HepG2 (cell line): Measurements from ENCODE around the gene PRDM10. TPM values are rescaled to one million over a fixed set of nuclear protein-coding genes. Genes with fewer than 3 reads are reported as not detected.

Experiments
- GATAD1 ChIP-seq: IDR thresholded peaks from 2 replicates; pipeline ENCODE4 v1.6.1; 2016; ENCODE audit warnings: missing genetic modification reagents, missing compliant biosample characterization
- GMEB2 ChIP-seq: IDR thresholded peaks from 2 replicates; pipeline ENCODE4 v1.6.1; 2016; ENCODE audit warnings: missing biosample characterization, missing genetic modification reagents, low read depth
- IRF2 ChIP-seq: IDR thresholded peaks from 2 replicates; pipeline ENCODE4 v1.6.1; 2018; ENCODE audit warnings: missing genetic modification reagents, missing compliant biosample characterization
- MLLT10 ChIP-seq: sonication (generic); formaldehyde crosslinking; IDR thresholded peaks from 2 replicates; pipeline ENCODE4 v1.4.0; 2020; ENCODE audit warnings: missing genetic modification reagents
- MTA1 ChIP-seq: sonication (generic); formaldehyde crosslinking; IDR thresholded peaks from 2 replicates; pipeline ENCODE4 v1.4.0; 2020; ENCODE audit warnings: missing genetic modification reagents, mild to moderate bottlenecking, borderline replicate concordance
- PCBP1 ChIP-seq: fragments of 200-400 bp; formaldehyde crosslinking; IDR thresholded peaks from 2 replicates; pipeline ENCODE4 v1.6.1; 2017; ENCODE audit warnings: mild to moderate bottlenecking, low read depth, low read length, borderline replicate concordance
- PPARG ChIP-seq: conservative IDR thresholded peaks from 2 replicates; pipeline ENCODE4 v1.6.1; 2016; ENCODE audit warnings: missing biosample characterization, missing genetic modification reagents
- RFXAP ChIP-seq: sonication (generic); formaldehyde crosslinking; IDR thresholded peaks from 2 replicates; pipeline ENCODE4 v1.4.0; 2020; ENCODE audit warnings: missing genetic modification reagents, borderline replicate concordance
- SKIL ChIP-seq: sonication (generic); formaldehyde crosslinking; IDR thresholded peaks from 2 replicates; pipeline ENCODE4 v1.8.0; 2022; ENCODE audit warnings: missing genetic modification reagents, mild to moderate bottlenecking, moderate library complexity, borderline replicate concordance
- TFAP4 ChIP-seq: sonication (generic); IDR thresholded peaks from 2 replicates; pipeline ENCODE4 v1.6.1; 2016; ENCODE audit warnings: low read depth, borderline replicate concordance
- TFE3 ChIP-seq: IDR thresholded peaks from 2 replicates; pipeline ENCODE4 v1.6.1; 2016
- ZBTB38 ChIP-seq: sonication (generic); formaldehyde crosslinking; IDR thresholded peaks from 2 replicates; pipeline ENCODE4 v1.5.1; 2020; ENCODE audit warnings: mild to moderate bottlenecking, missing genetic modification reagents
- ZNF256 ChIP-seq: sonication (generic); formaldehyde crosslinking; conservative IDR thresholded peaks from 2 replicates; pipeline ENCODE4 v1.4.0; 2020; ENCODE audit warnings: missing genetic modification reagents
- ZNF570 ChIP-seq: sonication (generic); formaldehyde crosslinking; IDR thresholded peaks from 2 replicates; pipeline ENCODE4 v1.4.0; 2020; ENCODE audit warnings: mild to moderate bottlenecking, missing genetic modification reagents, borderline replicate concordance
- ZNF713 ChIP-seq: sonication (generic); formaldehyde crosslinking; IDR thresholded peaks from 2 replicates; pipeline ENCODE4 v1.4.0; 2020; ENCODE audit warnings: mild to moderate bottlenecking, missing genetic modification reagents
- ZNF781 ChIP-seq: sonication (generic); formaldehyde crosslinking; IDR thresholded peaks from 2 replicates; pipeline ENCODE4 v1.5.1; 2020; ENCODE audit warnings: borderline replicate concordance, mild to moderate bottlenecking, missing genetic modification reagents; ENCODE audit errors: not compliant biosample characterization
- ZNF790 ChIP-seq: sonication (generic); formaldehyde crosslinking; IDR thresholded peaks from 2 replicates; pipeline ENCODE4 v1.8.0; 2022; ENCODE audit warnings: missing genetic modification reagents, mild to moderate bottlenecking, borderline replicate concordance
- ZNF800 ChIP-seq: sonication (generic); formaldehyde crosslinking; IDR thresholded peaks from 2 replicates; pipeline ENCODE4 v1.4.0; 2020; ENCODE audit warnings: missing genetic modification reagents
- polyA plus RNA-seq, 8 experiments: library from polyadenylated mRNA; depleted of rRNA in 3 of 8; stranded (reverse) in 7 of 8; unstranded in 1 of 8; fragments of >200 nt; fragmentation: Illumina TruSeq in 4 of 8; extraction: Trizol in 4 of 8; gene quantifications; 2 replicates each; pipeline versions ENCODE4 v1.2.1 to v1.2.3, GENCODE V29; 2011 to 2016; ENCODE audit warnings: low read depth in 4 of 8, missing spikeins in 1 of 8, mixed read lengths in 1 of 8; ENCODE audit not compliant: insufficient read depth in 1 of 8
- total RNA-seq, 5 experiments: library from RNA; depleted of rRNA; stranded (reverse); fragments of >200 nt; fragmentation: Illumina TruSeq; extraction: Trizol; gene quantifications; 2 replicates each; pipeline ENCODE4 v1.2.3, GENCODE V29; 2016; ENCODE audit warnings: low read depth in 1 of 5

The PRDM10 gene
- total and polyA plus RNA-seq, 2 of the 13 experiments (the other 11 are each of a cell fraction or from before 2014, with no cell fraction given) = 5.7 to 5.8 TPM

GRCh38 chr11:129853518-129854231 is 149.0 kb downstream of the PRDM10 start (continued):
- TF ChIP-seq PCBP1 = no peak
- peak; percentile 81 for TF ChIP-seq PPARG (CRISPR knock-in tag)
- TF ChIP-seq GMEB2 (CRISPR knock-in tag) = no peak
- no peak for TF ChIP-seq SKIL (CRISPR knock-in tag)
- TF ChIP-seq TFAP4 = peak; percentile 93
- TF ChIP-seq ZBTB38 (CRISPR knock-in tag) = peak; percentile 96
- TF ChIP-seq GATAD1 (CRISPR knock-in tag) = peak; percentile 68
- TF ChIP-seq TFE3 (CRISPR knock-in tag) = 0 out of 2 replicates have a peak, but pooled peaks have one; percentile 27
- TF ChIP-seq ZNF570 (CRISPR knock-in tag) = no peak
- no peak for TF ChIP-seq ZNF713 (CRISPR knock-in tag)
- TF ChIP-seq IRF2 (CRISPR knock-in tag) = peak; percentile 74; the same call in 1 of the 2 replicates
- TF ChIP-seq ZNF781 (CRISPR knock-in tag) = no peak
- no peak for TF ChIP-seq MLLT10 (CRISPR knock-in tag)
- TF ChIP-seq RFXAP (CRISPR knock-in tag) = no peak
- no peak for TF ChIP-seq ZNF790
- peak; percentile 53; the same call in 1 of the 2 replicates for TF ChIP-seq MTA1
- TF ChIP-seq ZNF800 = no peak
- TF ChIP-seq ZNF256 (CRISPR knock-in tag) = no peak
